ENCODE data around the gene GFAP.

DNA sequence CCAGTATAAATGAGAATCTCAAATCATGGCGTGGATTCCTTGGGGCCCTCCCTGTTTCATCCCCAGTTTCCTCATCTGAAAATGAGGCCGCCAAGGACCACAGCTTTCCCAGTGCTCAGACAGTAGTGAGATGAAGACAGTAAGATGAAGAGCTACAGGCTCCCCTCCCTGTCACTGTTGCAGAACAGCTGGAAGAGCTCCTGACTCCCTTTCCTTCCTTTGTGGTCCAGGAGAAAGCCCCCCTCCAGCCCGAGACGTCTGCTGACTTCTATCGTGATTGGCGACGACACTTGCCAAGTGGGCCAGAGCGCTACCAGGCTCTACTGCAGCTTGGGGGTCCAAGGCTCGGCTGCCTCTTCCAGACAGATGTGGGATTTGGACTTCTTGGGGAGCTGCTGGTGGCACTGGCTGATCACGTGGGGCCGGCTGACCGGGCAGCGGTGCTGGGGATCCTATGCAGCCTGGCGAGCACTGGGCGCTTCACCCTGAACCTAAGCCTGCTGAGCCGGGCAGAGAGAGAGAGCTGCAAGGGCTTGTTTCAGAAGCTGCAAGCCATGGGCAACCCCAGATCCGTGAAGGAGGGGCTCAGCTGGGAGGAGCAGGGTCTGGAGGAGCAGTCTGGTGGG lies 13.1 kb downstream of the GFAP start:
- no peak for TF ChIP-seq POLR2AphosphoS5 (IDR thresholded peaks at IDR 0.05; ENCODE audit: borderline replicate concordance, low read depth, low read length)
- TF ChIP-seq EZH2 (IDR thresholded peaks at IDR 0.05): no peak
- no peak for TF ChIP-seq FOXP2 (optimal IDR thresholded peaks at IDR 0.05; ENCODE audit: control extremely low read depth, extremely low read length, insufficient read depth)
